Transverse colon (tissue), 4 donors: ENCODE measurements around the gene FKBP1A. TPM values are rescaled to one million over a fixed set of nuclear protein-coding genes. Genes with fewer than 3 reads are reported as not detected.

ENCODE experiments used
- DNase-seq: peaks from one replicate; pipeline ENCODE4 v3.0.0-alpha.2; 2019
- H3K27ac ChIP-seq, 4 donors: fragments of 200-600 bp; sonication (generic); 2 replicates each; pipeline ENCODE4 v1.5.1; 2016 to 2018; ENCODE audit warnings: inconsistent platforms in 4 of 4
- H3K27me3 ChIP-seq: fragments of 200-600 bp; sonication (generic); 2 replicates; pipeline ENCODE4 v1.5.1; 2017; ENCODE audit warnings: inconsistent platforms
- H3K36me3 ChIP-seq, 4 donors: fragments of 200-600 bp; sonication (generic); 2 replicates each; pipeline ENCODE4 v1.5.1; 2017 to 2019; ENCODE audit warnings: inconsistent platforms in 4 of 4
- H3K4me1 ChIP-seq, 4 donors: fragments of 200-600 bp; sonication (generic); 2 replicates each; pipeline ENCODE4 v1.5.1; 2017 to 2020; ENCODE audit warnings: inconsistent platforms in 4 of 4
- H3K4me3 ChIP-seq, 4 donors: fragments of 200-600 bp; sonication (generic); 1 replicate in 1 of 4; 2 replicates in 3 of 4; pipeline versions ENCODE4 v1.5.1 to v1.6.1; 2017 to 2019; ENCODE audit warnings: inconsistent platforms in 4 of 4
- H3K9me3 ChIP-seq, 2 donors: fragments of 200-600 bp; sonication (generic); 2 replicates each; pipeline ENCODE4 v1.5.1; 2017 to 2019; ENCODE audit warnings: inconsistent platforms in 2 of 2
- CTCF ChIP-seq, 5 experiments: fragments of 200-600 bp in 3 of 5; fragments of 450-650 bp in 2 of 5; sonication (generic) in 3 of 5; IDR thresholded peaks; 1 replicate in 2 of 5; 2 replicates in 3 of 5; pipeline ENCODE4 v1.5.1; 2016 to 2017; ENCODE audit warnings: antibody characterized with exemption in 5 of 5, inconsistent platforms in 3 of 5, mild to moderate bottlenecking in 2 of 5, moderate library complexity in 1 of 5
- EP300 ChIP-seq: sonication (generic); formaldehyde crosslinking; IDR thresholded peaks from one replicate; pipeline ENCODE4 v1.6.1; 2017; ENCODE audit warnings: antibody characterized with exemption, low read depth
- POLR2A ChIP-seq: fragments of 450-650 bp; IDR thresholded peaks from one replicate; pipeline ENCODE4 v1.6.1; 2016; ENCODE audit warnings: antibody characterized with exemption, mild to moderate bottlenecking, moderate library complexity
- POLR2AphosphoS5 ChIP-seq, 3 donors: sonication (generic); formaldehyde crosslinking; IDR thresholded peaks; one replicate each; pipeline ENCODE4 v1.6.1; 2016; ENCODE audit warnings: antibody characterized with exemption in 3 of 3
- WGBS, 2 donors: methylation state at CpG; one replicate each; pipeline ENCODE4 v1.1.5; 2018; ENCODE audit warnings: low coverage in 1 of 2; 5-methylcytosine and 5-hydroxymethylcytosine counted together
- in situ Hi-C, 4 donors: fragments of 200-750 bp; cut with MboI; loops; one replicate each; pipeline versions ENCODE4 v1.15.0 to v1.15.1; 2017; ENCODE audit warnings: low sequenced_read_pairs in 3 of 4, low pct_ligation_motif_present in 1 of 4, low pct_unique_long_range_greater_than_20kb in 1 of 4
- intact Hi-C: fragments of 100-400 bp; cut with DNase I; formaldehyde crosslinking; loops from one replicate; pipeline ENCODE4 v1.15.1; 2023; ENCODE audit warnings: low total_unique reads
- total RNA-seq, 4 donors: library from RNA; depleted of rRNA; stranded (reverse); fragments of >200 nt; gene quantifications; one replicate each; pipeline ENCODE4 v1.1.0, GENCODE V29; 2016

The FKBP1A gene
- 100 to 1,000 TPM; 120 to 202 (median 144) TPM for total RNA-seq

- Histone ChIP-seq H3K27ac (peak within 1 kb of the TSS; percentile 90 to 94 (median 92)), H3K4me3 (peak within 1 kb of the TSS; percentile 83 to 97 (median 92)), H3K4me1 (peaks cover 31 to 52% (median 44%) of the 10 kb centered on the region in 4 donors), H3K36me3 (no peaks in the 10 kb centered on the region), H3K27me3 (no peaks in the 10 kb centered on the region), H3K9me3 (no peaks in the 10 kb centered on the region)
- WGBS, 2 donors, result 1% methylated on average over 38 of the region's 79 CpGs; no CpG with 5 or more reads in 1 of the 2 donors
- peak; percentile 93 for DNase-seq
- intact Hi-C loops (loop anchor here (2.0 kb wide), 1 partner anchor 68 kb away; no protein-coding TSS in a partner anchor), in situ Hi-C loops (no loop called here)
- TF ChIP-seq CTCF (IDR thresholded peaks at IDR 0.05) (peak in 2 of 5 experiments; percentile 39), EP300 (peak; percentile 28), POLR2AphosphoS5 (IDR thresholded peaks at IDR 0.05) (peak; percentile 82 to 92 (median 92)), POLR2A (peak; percentile 81)
Observed at GRCh38 chr20:1392693-1393506, at the start of gene FKBP1A. TSS of gene FKBP1A (minus strand) at chr20:1393054. CDS start at chr20:1392998, 56 bp downstream.

- Histone ChIP-seq H3K4me3 (no peak overlapping the region), H3K4me1 (no peaks in the 10 kb centered on the region), H3K36me3 (peaks cover 0 to 48% (median 23%) of the 10 kb centered on the region in 4 donors), H3K27me3 (no peaks in the 10 kb centered on the region), H3K27ac (no peak overlapping the region), H3K9me3 (no peaks in the 10 kb centered on the region)
- TF ChIP-seq CTCF (IDR thresholded peaks at IDR 0.05), result no peak
- TF ChIP-seq POLR2AphosphoS5 (IDR thresholded peaks at IDR 0.05), result no peak
- no peak for TF ChIP-seq EP300
- no peak for TF ChIP-seq POLR2A
- intact Hi-C loops (no loop called here), in situ Hi-C loops (loop anchor here in 1 of 4 donors (5.0 kb wide), 1 partner anchor 125 kb away; no protein-coding TSS in a partner anchor)
- no peak for DNase-seq
- 83 to 85% methylated on average over 2 of the region's 2 CpGs for WGBS, 2 donors
Observed at GRCh38 chr20:1442304-1442703, 49.5 kb upstream of the FKBP1A start.

GRCh38 chr20:1441133-1441532 lies 48.3 kb upstream of the FKBP1A start:
- Histone ChIP-seq H3K36me3 (peaks cover 0 to 37% (median 17%) of the 10 kb centered on the region in 4 donors), H3K27ac (no peak overlapping the region), H3K4me1 (no peaks in the 10 kb centered on the region), H3K9me3 (no peaks in the 10 kb centered on the region), H3K27me3 (no peaks in the 10 kb centered on the region), H3K4me3 (no peak overlapping the region)
- in situ Hi-C loops, result loop anchor here in 1 of 4 donors (5.0 kb wide), 1 partner anchor 124 kb away; no protein-coding TSS in a partner anchor
- no peak for DNase-seq
- no peak for TF ChIP-seq POLR2AphosphoS5 (IDR thresholded peaks at IDR 0.05)
- TF ChIP-seq CTCF (IDR thresholded peaks at IDR 0.05), result no peak
- TF ChIP-seq EP300, result no peak
- intact Hi-C loops, result no loop called here
- 89% methylated on average over 3 of the region's 3 CpGs; no CpG with 5 or more reads in 1 of the 2 donors for WGBS, 2 donors

- in situ Hi-C loops, result loop anchor here in 1 of 4 donors (5.0 kb wide), 1 partner anchor 123 kb away; no protein-coding TSS in a partner anchor
- intact Hi-C loops, result no loop called here
- 84% methylated on average over 6 of the region's 6 CpGs; no CpG with 5 or more reads in 1 of the 2 donors for WGBS, 2 donors
- no peaks in the 10 kb centered on the region for H3K27me3 ChIP-seq
- TF ChIP-seq POLR2AphosphoS5 (IDR thresholded peaks at IDR 0.05), result no peak
- no peak for TF ChIP-seq CTCF (IDR thresholded peaks at IDR 0.05)
- no peak for TF ChIP-seq EP300
- TF ChIP-seq POLR2A, result no peak
- no peak overlapping the region for H3K4me3 ChIP-seq
- H3K27ac ChIP-seq, result no peak overlapping the region
- peaks cover 0 to 26% (median 12%) of the 10 kb centered on the region in 4 donors for H3K36me3 ChIP-seq
- H3K9me3 ChIP-seq, result no peaks in the 10 kb centered on the region
- DNase-seq, result no peak
- H3K4me1 ChIP-seq, result peaks cover 0 to 3% (median 0%) of the 10 kb centered on the region in 4 donors
Observed at GRCh38 chr20:1440024-1440423, 47.2 kb upstream of the FKBP1A start.
